GM12891 (cell line): ENCODE results near the gene MX1.

Experiments used
- POLR2A ChIP-seq: IDR thresholded peaks from 2 replicates; pipeline ENCODE4 v1.6.1; 2011; ENCODE audit warnings: low read depth, low read length, control low read depth
- POLR2AphosphoS5 ChIP-seq: IDR thresholded peaks from 2 replicates; pipeline ENCODE4 v1.6.1; 2011; ENCODE audit warnings: low read depth, low read length, control low read depth
- TAF1 ChIP-seq: IDR thresholded peaks from 2 replicates; pipeline ENCODE4 v1.6.1; 2011; ENCODE audit warnings: low read depth, low read length, control low read depth

GRCh38 chr21:41405321-41405720 is 20.7 kb upstream of the MX1 start:
- TF ChIP-seq POLR2A: no peak
- TF ChIP-seq TAF1: no peak
- TF ChIP-seq POLR2AphosphoS5: no peak
